ENCODE data around the gene PRRC2A. TPM values are rescaled to one million over a fixed set of nuclear protein-coding genes. Genes with fewer than 3 reads are reported as not detected.

Gene PRRC2A
- total and polyA plus RNA-seq, 10 donors = 84.1 to 198 (median 155) TPM

GRCh38 chr6:31655349-31656237 lies 35.1 kb downstream of the PRRC2A start, which contains the start of gene APOM:
TSS of gene APOM (plus strand) at chr6:31655894. CDS start at chr6:31655967, 73 bp downstream.
- TF ChIP-seq POLR2AphosphoS5 (IDR thresholded peaks at IDR 0.05) (no peak), POLR2A (IDR thresholded peaks at IDR 0.05) (no peak), CTCF (IDR thresholded peaks at IDR 0.05 in 8 of 11, conservative IDR thresholded peaks at IDR 0.05 in 3 of 11) (no peak)
- H3K9me3 ChIP-seq = no peaks in the 10 kb centered on the region
- intact Hi-C loops (cut with DNase I; ENCODE audit: low total_unique reads) = no loop called here
- no peaks in the 10 kb centered on the region for H3K27me3 ChIP-seq (replicated peaks in 1 of 7)
- H3K36me3 ChIP-seq = peaks cover 0 to 54% (median 15%) of the 10 kb centered on the region in 6 donors
- H3K4me3 ChIP-seq = no peak within 1 kb of the TSS
- H3K4me1 ChIP-seq = peaks cover 38 to 86% (median 64%) of the 10 kb centered on the region in 6 donors
- H3K27ac ChIP-seq = peak within 1 kb of the TSS in 1 of 8 donors; percentile 28
- 86 to 96% (median 91%) methylated on average over 8 of the region's 8 CpGs for WGBS, 5 donors
- DNase-seq = no peak

GRCh38 chr6:31657406-31658157 lies 37.1 kb downstream of the PRRC2A start:
- TF ChIP-seq CTCF (IDR thresholded peaks at IDR 0.05 in 8 of 11, conservative IDR thresholded peaks at IDR 0.05 in 3 of 11) (no peak), POLR2A (IDR thresholded peaks at IDR 0.05) (no peak), POLR2AphosphoS5 (IDR thresholded peaks at IDR 0.05) (no peak)
- H3K4me3 ChIP-seq = peak overlapping the region in 1 of 8 donors; percentile 6
- no peaks in the 10 kb centered on the region for H3K9me3 ChIP-seq
- H3K4me1 ChIP-seq = peaks cover 39 to 92% (median 70%) of the 10 kb centered on the region in 6 donors
- peaks cover 0 to 59% (median 22%) of the 10 kb centered on the region in 6 donors for H3K36me3 ChIP-seq
- H3K27ac ChIP-seq = peak overlapping the region in 5 of 8 donors; percentile 9 to 97 (median 94)
- no peak for DNase-seq
- H3K27me3 ChIP-seq (replicated peaks in 1 of 7) = no peaks in the 10 kb centered on the region
- intact Hi-C loops (cut with DNase I; ENCODE audit: low total_unique reads) = no loop called here
- 61 to 83% (median 77%) methylated on average over 6 of the region's 6 CpGs for WGBS, 5 donors

- TF ChIP-seq POLR2AphosphoS5 (IDR thresholded peaks at IDR 0.05) (no peak), CTCF (IDR thresholded peaks at IDR 0.05 in 8 of 11, conservative IDR thresholded peaks at IDR 0.05 in 3 of 11) (no peak), POLR2A (IDR thresholded peaks at IDR 0.05) (no peak)
- Histone ChIP-seq H3K27me3 (replicated peaks in 1 of 7) (no peaks in the 10 kb centered on the region), H3K4me3 (peak overlapping the region in 2 of 8 donors; percentile 6 to 96), H3K36me3 (peaks cover 0 to 65% (median 25%) of the 10 kb centered on the region in 6 donors), H3K4me1 (peaks cover 42 to 96% (median 75%) of the 10 kb centered on the region in 6 donors), H3K9me3 (no peaks in the 10 kb centered on the region), H3K27ac (peak overlapping the region in 4 of 8 donors; percentile 10 to 97 (median 94))
- WGBS, 5 donors = 82 to 89% (median 85%) methylated on average over 4 of the region's 4 CpGs
- DNase-seq = no peak
- intact Hi-C loops (cut with DNase I; ENCODE audit: low total_unique reads) = no loop called here
These were observed 37.7 kb downstream of the PRRC2A start for GRCh38 chr6:31658158-31658688.
